NCI-H2227 (cell line): ENCODE data around the gene ROR2.

Experiments used
- DNase-seq: peaks from one replicate; lab custom pipeline; 2025; ENCODE audit not compliant: unreplicated experiment; lab: John Stamatoyannopoulos, UW

The ROR2 gene

GRCh38 chr9:91843623-91844148, 106.3 kb downstream of the ROR2 start:
- DNase-seq, result peak; percentile 78

DNA sequence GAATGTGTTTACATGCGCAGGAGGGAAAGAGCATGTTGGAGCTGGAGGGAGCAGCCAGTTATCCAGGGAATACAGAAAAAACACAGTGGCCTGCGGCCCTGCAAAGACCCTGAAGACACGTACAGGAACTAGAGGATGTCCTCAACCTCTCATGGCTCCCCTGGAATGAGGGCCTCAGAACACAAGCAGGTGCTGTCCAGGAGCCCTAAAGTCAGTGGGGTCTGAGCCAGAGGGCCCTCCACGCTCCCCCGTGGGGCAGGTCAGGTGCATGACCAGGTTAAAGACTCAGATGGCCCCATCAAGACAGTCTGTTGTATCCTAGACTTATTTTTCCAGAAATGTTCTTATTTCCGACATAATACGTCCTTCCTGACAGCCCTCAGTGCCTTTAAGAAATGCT, 106.9 kb downstream of the ROR2 start:
- DNase-seq, result no peak

GRCh38 chr9:91842358-91843049, 107.5 kb downstream of the ROR2 start:
- DNase-seq, result no peak

DNA sequence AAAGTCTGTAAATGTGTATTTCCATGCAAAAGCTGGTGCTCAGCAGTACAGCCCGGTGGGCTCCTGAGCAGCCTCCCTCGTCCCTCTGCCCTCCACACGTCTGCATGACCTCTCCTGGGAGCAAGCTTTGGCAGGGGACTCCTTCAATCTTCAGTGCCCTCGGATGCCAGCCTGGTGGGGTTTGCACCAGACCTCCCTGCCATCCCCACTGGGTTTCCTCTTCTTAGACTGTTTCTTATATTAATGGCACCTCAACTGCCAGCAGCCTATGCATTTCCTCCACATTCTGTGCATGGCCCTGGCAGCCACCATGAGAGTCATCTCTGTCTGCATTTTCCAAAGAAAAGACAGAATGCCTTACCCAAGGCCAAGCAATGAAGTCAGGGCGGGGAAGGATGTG, 108.4 kb downstream of the ROR2 start:
- no peak for DNase-seq

DNA sequence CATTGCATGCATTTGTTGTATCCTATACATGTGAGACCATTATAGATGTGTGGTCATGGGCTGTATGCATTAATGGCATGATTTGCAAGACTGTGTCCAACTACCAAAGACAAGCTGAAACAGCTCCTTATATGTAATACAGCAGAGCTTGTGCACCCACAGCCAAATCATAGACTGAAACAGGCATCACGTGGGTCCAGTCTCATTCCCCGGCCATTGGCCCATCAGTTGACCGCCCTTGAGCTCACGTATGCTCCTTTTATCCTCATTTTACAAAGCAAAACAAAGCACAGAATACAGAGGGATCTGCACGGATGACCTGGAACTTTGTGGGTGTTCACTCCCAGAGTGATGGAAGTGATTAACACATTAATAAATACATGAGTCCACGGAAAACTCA, 109.1 kb downstream of the ROR2 start:
- DNase-seq, result no peak

DNA sequence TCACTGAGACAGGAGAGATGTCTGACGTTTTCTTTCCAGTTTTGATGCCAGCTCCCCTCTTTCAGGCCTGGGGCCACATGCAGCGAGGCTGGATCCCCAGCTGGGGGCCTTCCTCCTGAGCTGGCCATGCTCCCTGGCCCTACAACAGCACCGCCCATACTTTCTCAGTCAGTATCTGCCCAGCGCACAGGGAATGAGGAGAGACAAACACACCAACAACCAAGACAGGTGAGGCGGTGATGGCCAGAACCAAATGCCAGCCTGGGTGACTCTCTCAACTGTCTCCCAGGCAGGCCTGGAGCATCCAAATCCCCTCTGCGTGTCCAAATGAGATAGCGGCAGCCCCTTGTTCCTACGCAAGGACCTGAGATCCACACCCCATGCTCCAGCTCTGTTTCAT, 109.6 kb downstream of the ROR2 start:
- DNase-seq, result no peak

- DNase-seq, result no peak
Observed at GRCh38 chr9:91839926-91840465, 110.0 kb downstream of the ROR2 start.

- DNase-seq, result peak; percentile 37
Observed at GRCh38 chr9:91837981-91838731, 111.9 kb downstream of the ROR2 start.

DNA sequence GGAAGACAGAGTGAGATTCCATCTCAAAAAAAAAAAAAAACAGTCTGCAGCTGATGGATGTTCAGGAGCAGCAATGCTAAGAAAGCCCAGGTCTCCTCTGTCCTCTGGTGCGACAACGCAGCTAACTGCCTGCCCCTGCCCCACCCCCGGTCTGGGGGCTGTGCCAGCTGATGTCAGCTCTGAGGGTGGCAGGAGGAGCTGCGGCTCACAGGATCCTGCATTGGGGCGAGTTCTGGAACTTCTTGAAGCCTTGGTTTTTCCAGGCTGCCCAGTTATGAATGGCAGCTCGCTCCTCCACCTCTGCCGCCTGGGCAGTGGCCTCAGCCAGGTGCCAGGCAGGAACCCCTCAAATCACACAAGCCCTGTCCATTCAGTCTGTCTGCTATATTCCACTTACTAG, 113.5 kb downstream of the ROR2 start:
- no peak for DNase-seq

DNA sequence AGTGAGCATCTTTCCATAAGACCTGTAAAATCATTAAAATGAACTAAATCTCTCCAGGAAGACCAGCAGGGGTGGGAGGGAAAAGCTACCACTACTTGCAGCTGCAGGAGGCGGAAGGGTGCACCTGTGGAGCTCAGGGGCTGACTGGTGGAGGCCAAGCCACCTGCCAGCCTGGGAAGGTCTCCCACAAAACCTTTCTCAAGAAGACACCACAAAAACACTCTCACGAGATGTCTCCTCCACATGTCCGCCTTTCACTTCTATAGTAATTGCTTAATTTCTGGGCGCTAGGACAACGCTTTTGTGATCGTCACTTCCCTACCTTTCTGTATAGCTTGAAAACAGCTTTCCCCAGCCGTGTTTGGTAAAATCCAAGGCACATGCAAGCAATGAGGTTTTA, 114.4 kb downstream of the ROR2 start:
- no peak for DNase-seq

DNA sequence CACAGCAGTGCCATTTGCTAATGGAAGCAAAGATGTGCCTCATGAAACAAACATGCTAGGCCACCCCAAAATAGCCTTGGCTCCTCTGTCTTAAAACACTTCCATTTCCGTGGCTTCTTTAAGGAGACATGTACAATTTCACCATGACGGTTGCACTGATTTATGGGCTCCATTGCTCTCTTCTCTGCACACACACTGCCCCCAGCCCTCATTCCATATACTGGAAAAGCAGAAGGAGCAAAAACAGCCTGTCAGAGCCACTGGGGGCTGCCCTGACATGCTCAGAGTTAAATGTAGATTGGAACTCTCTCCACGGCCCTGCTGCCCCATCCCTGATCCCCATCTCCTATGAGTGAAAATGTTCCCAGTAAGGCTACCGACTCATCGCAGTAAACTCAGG, 114.8 kb downstream of the ROR2 start:
- DNase-seq, result no peak

- no peak for DNase-seq
Observed at GRCh38 chr9:91834740-91835139, 115.3 kb downstream of the ROR2 start.

DNA sequence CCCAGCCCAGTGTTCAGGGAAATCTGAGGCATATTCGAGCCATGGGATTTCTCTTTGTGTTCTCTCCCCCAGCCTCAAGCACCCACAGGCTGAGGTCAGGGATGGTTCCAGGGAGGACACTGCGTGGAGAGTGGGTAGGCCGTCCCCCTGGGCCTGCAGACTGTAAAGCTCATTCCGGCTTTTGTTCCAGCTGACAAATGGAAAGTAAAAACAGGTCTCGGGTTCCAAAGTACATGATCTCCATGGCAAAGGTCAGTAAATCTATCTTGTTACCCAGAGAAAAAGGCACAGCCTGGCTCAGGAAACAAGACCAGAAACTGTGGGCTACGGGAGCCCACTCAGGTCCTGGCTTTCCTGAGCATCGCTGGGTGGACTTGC, 116.2 kb downstream of the ROR2 start:
- no peak for DNase-seq

DNA sequence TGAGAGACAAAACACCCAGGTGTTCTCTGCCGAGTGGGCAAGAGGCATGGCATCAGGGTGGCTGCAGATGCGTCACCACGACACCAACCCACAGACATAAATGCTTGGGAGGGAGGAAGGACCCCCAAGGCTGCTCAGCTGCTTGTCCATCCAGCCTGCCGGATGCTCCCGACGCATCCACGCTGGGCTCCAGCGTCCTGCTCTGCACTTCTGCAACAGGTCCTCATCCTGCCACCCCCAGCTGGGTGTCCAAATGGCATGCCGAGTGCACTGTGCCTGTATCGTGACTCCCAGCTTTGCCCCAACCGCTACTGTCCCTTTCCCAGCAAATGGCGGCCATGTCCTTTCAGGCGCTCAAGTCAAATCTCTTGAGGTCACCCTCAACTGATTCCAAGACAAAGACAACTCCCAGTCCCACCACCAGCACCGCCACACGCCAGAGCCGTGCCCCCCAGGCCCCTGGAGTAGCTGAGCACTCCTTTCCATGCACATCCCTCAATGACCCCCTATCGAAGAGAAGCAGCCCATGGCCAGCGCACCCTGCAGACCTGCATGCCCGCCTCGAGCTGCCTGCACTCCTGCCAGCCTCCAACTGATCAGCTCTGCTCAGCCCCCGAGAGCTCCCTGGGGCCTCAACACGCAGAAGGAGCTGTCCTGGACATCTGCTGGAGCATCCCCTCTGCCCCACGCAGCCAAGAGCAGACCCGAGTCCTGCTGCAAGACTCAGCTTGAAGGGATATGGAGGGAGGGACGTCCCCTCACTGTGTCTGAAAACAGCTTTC, 116.7 kb downstream of the ROR2 start:
- DNase-seq, result no peak

DNA sequence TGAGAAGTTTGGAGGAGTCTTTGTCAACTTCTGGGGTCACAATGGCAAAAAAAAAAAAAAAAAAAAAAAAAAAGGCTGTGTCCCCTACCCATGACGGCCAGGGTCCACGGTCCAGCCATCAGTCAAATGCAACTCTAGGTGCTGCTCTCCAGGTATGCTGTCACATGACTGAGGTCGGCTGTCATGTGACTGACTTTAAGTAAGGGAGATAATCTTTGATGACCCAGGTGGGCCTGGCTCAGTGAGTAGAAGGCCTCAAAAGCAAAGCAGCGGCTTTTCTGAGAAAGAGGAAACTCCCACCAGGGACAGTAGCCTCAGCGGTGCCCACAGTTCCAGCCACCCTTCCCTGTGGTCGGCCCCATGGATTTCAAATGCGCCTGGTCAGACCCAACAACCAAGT, 117.7 kb downstream of the ROR2 start:
- no peak for DNase-seq

- DNase-seq, result no peak
Observed at GRCh38 chr9:91825866-91826265, 124.2 kb downstream of the ROR2 start.

DNA sequence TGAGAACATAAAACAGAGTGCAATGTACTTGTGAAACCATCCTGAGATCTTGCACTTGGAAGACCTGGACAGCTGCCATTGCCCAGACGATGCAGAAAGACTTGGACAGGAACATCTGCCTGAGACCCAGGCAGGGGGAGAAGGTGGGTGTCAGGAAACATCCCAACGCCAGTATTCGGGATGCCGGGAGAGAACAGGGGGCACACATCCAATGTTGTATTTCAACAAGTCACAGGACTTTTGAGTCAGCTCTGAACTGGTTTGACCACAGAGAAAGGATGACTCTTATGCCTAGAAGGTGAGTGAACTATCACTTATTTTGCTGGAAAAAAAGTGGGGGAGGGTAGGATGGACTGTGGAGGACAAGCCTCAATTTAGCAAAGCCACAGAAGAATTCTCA, 124.6 kb downstream of the ROR2 start:
- no peak for DNase-seq

- no peak for DNase-seq
Observed at GRCh38 chr9:91824601-91825305, 125.3 kb downstream of the ROR2 start.

DNA sequence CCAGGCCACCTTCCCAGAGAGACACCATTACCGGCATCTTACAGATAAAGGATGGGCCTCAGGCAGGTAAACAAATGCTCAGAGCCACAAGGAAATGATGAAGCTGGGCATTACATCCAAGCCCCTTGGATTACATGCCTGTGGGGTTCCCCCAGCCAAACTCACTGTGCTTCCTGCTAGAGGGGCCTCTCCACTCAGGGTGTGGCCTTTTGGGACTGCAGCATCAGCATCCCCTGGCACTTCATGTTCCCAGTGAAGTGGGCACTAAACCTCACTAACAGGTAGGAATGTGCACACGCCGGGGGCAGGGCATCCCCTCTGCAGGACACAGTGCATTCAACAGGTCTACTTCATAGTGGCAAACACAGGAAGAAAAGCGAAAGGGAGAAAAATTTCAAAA, 125.9 kb downstream of the ROR2 start:
- DNase-seq, result no peak

DNA sequence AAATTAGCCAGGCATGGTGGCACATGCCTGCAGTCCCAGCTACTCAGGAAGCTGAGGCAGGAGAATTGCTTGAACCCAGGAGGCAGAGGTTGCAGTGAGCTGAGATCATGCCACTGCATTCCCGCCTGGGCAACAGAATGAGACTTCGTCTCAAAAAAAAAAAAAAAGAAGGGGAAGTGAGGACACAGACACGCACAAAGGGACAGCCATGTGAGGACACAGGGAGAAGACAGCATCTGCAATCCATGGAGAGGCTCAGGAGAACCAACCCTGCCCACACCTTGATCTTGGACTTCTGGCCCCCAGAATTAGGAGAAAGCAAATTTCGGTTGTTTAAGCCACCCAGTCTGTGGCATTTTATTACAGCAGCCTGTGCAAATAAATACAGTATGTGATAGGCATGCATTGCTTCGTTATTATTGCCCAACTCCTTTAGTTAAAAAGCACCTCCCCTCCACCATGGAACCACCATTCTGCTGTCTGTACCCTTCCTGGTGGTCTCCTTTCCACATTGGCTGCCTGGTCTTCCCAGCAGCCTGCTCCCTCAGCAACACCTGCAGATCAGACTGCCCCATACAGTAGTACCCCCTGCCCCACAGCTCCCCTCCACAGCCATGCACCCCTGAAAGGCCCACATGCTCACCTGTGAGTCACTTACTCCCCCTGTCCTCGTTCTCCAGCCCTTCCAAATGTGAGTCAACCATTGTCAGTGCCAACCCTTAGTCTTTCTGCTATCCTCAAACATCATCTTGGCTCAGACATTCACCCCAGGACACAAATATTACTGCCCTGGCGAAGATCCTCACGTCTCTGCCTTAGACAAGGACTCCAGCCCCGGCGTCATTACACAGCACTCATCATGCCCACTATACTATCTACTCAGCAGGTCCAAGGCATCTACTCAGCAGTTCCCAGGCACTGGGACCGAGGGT, 128.8 kb downstream of the ROR2 start:
- no peak for DNase-seq
